HEK293 (cell line): Measurements from ENCODE around the gene ESRRG.
"Not testable (repeated sequence)": the region's sequence is repeated elsewhere in the genome, so short reads cannot be mapped to it uniquely, and the experiment has no call there.

Experiments
- CTCF ChIA-PET: fragments of 350-600 bp; formaldehyde crosslinking; extraction: SDS; loops from one replicate; lab custom pipeline; 2021; ENCODE audit warnings: antibody characterized with exemption; lab: Yijun Ruan, JAX
- POLR2A ChIA-PET: fragments of 300-600 bp; formaldehyde crosslinking; extraction: SDS; loops from one replicate; lab custom pipeline; 2020; ENCODE audit warnings: antibody characterized with exemption, inconsistent platforms; lab: Yijun Ruan, JAX
- H3K27ac ChIP-seq: fragments of 200-500 bp; sonication (Bioruptor generic); 2 replicates; pipeline ENCODE4 v1.5.1; 2014; ENCODE audit warnings: low read depth, low read length, control low read depth, inconsistent platforms; ENCODE audit errors: extremely low read depth
- H3K36me3 ChIP-seq, 2 experiments: fragments of 200-500 bp in 1 of 2; sonication (Bioruptor generic) in 1 of 2; 1 replicate in 1 of 2; 2 replicates in 1 of 2; pipeline ENCODE4 v1.5.1; 2014 to 2017; ENCODE audit warnings: inconsistent platforms in 2 of 2, low read length in 2 of 2; ENCODE audit not compliant: control insufficient read depth in 2 of 2, insufficient read depth in 1 of 2
- H3K4me1 ChIP-seq: fragments of 200-500 bp; sonication (Bioruptor generic); 2 replicates; pipeline ENCODE4 v1.5.1; 2014; ENCODE audit warnings: mild to moderate bottlenecking, low read length, inconsistent platforms; ENCODE audit not compliant: control insufficient read depth, insufficient read depth
- H3K4me3 ChIP-seq: 2 replicates; pipeline ENCODE4 v1.5.1; 2011; ENCODE audit warnings: low read depth, mild to moderate bottlenecking, control low read depth, low read length, moderate library complexity
- H3K9me3 ChIP-seq: fragments of 200-500 bp; sonication (Bioruptor generic); 2 replicates; pipeline ENCODE4 v1.5.1; 2014; ENCODE audit warnings: low read depth, low read length, inconsistent platforms; ENCODE audit not compliant: control insufficient read depth, insufficient read depth
- BCL11A ChIP-seq: fragments of 450-650 bp; formaldehyde crosslinking; IDR thresholded peaks from 2 replicates; pipeline ENCODE4 v1.5.1; 2016; ENCODE audit warnings: low read depth, missing biosample characterization, missing genetic modification characterization
- BCL6B ChIP-seq: fragments of 450-650 bp; formaldehyde crosslinking; IDR thresholded peaks from 2 replicates; pipeline ENCODE4 v1.5.1; 2017; ENCODE audit warnings: missing biosample characterization, missing genetic modification characterization
- KLF1 ChIP-seq: fragments of 450-650 bp; formaldehyde crosslinking; IDR thresholded peaks from 2 replicates; pipeline ENCODE4 v1.5.1; 2016; ENCODE audit warnings: missing biosample characterization, missing genetic modification characterization
- KLF10 ChIP-seq: fragments of 450-650 bp; IDR thresholded peaks from 2 replicates; pipeline ENCODE4 v1.5.1; 2018; ENCODE audit warnings: missing biosample characterization, mild to moderate bottlenecking, missing genetic modification characterization
- ZNF140 ChIP-seq: fragments of 450-650 bp; formaldehyde crosslinking; IDR thresholded peaks from 2 replicates; pipeline ENCODE4 v1.5.1; 2016; ENCODE audit warnings: missing biosample characterization, missing genetic modification characterization
- ZNF155 ChIP-seq: fragments of 450-650 bp; formaldehyde crosslinking; IDR thresholded peaks from 2 replicates; pipeline ENCODE4 v1.5.1; 2016; ENCODE audit warnings: missing biosample characterization, missing genetic modification characterization
- ZNF211 ChIP-seq: fragments of 450-650 bp; formaldehyde crosslinking; IDR thresholded peaks from 2 replicates; pipeline ENCODE4 v1.5.1; 2016; ENCODE audit warnings: low read depth, missing biosample characterization, missing genetic modification characterization
- ZNF426 ChIP-seq: fragments of 450-650 bp; formaldehyde crosslinking; IDR thresholded peaks from 2 replicates; pipeline ENCODE4 v1.5.1; 2017; ENCODE audit warnings: missing biosample characterization, missing genetic modification characterization, mild to moderate bottlenecking, inconsistent platforms, moderate library complexity
- ZNF521 ChIP-seq: fragments of 450-650 bp; formaldehyde crosslinking; IDR thresholded peaks from 2 replicates; pipeline ENCODE4 v1.5.1; 2017; ENCODE audit warnings: missing biosample characterization, mild to moderate bottlenecking, missing genetic modification characterization
- ZNF555 ChIP-seq: fragments of 450-650 bp; formaldehyde crosslinking; conservative IDR thresholded peaks from 2 replicates; pipeline ENCODE4 v1.5.1; 2017; ENCODE audit warnings: missing biosample characterization, mild to moderate bottlenecking, missing genetic modification characterization, inconsistent platforms
- ZNF560 ChIP-seq: fragments of 450-650 bp; formaldehyde crosslinking; IDR thresholded peaks from 2 replicates; pipeline ENCODE4 v1.5.1; 2017; ENCODE audit warnings: missing biosample characterization, missing genetic modification characterization, borderline replicate concordance
- ZNF776 ChIP-seq: fragments of 450-650 bp; formaldehyde crosslinking; IDR thresholded peaks from 2 replicates; pipeline ENCODE4 v1.5.0; 2017; ENCODE audit warnings: missing biosample characterization, missing genetic modification characterization, borderline replicate concordance
- TF ChIP-seq, protein P1 (sequence below): fragments of 450-650 bp; formaldehyde crosslinking; IDR thresholded peaks from 2 replicates; pipeline ENCODE4 v1.5.1; 2016; ENCODE audit warnings: missing biosample characterization, missing genetic modification characterization
- TF ChIP-seq, protein P2 (sequence below): fragments of 450-650 bp; formaldehyde crosslinking; IDR thresholded peaks from 2 replicates; pipeline ENCODE4 v1.5.1; 2017; ENCODE audit warnings: missing biosample characterization, mild to moderate bottlenecking, missing genetic modification characterization, moderate library complexity

ESRRG gene

GRCh38 chr1:216532251-216532798, 190.9 kb downstream of the ESRRG start (continued):
- TF ChIP-seq, protein P1, sequence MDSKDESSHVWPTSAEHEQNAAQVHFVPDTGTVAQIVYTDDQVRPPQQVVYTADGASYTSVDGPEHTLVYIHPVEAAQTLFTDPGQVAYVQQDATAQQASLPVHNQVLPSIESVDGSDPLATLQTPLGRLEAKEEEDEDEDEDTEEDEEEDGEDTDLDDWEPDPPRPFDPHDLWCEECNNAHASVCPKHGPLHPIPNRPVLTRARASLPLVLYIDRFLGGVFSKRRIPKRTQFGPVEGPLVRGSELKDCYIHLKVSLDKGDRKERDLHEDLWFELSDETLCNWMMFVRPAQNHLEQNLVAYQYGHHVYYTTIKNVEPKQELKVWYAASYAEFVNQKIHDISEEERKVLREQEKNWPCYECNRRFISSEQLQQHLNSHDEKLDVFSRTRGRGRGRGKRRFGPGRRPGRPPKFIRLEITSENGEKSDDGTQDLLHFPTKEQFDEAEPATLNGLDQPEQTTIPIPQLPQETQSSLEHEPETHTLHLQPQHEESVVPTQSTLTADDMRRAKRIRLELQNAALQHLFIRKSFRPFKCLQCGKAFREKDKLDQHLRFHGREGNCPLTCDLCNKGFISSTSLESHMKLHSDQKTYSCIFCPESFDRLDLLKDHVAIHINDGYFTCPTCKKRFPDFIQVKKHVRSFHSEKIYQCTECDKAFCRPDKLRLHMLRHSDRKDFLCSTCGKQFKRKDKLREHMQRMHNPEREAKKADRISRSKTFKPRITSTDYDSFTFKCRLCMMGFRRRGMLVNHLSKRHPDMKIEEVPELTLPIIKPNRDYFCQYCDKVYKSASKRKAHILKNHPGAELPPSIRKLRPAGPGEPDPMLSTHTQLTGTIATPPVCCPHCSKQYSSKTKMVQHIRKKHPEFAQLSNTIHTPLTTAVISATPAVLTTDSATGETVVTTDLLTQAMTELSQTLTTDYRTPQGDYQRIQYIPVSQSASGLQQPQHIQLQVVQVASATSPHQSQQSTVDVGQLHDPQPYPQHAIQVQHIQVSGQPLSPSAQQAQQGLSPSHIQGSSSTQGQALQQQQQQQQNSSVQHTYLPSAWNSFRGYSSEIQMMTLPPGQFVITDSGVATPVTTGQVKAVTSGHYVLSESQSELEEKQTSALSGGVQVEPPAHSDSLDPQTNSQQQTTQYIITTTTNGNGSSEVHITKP: no peak
- TF ChIP-seq ZNF140 (no peak), KLF1 (tag by site-specific recombination) (no peak), BCL11A (no peak), ZNF211 (tag by site-specific recombination) (no peak)

- no peaks in the 10 kb centered on the region for H3K36me3 ChIP-seq
- ChIA-PET POLR2A (no interaction called here), CTCF (interaction anchor here (0.6 kb wide), 1 partner anchor 210 kb away, joined by 4 read pairs; no protein-coding TSS in a partner anchor)
- peak overlapping the region; percentile 6; the same call in 1 of the 2 replicates for H3K4me3 ChIP-seq
- no peaks in the 10 kb centered on the region for H3K9me3 ChIP-seq
- no peak overlapping the region for H3K27ac ChIP-seq
- no peaks in the 10 kb centered on the region for H3K4me1 ChIP-seq
- TF ChIP-seq ZNF560 (no peak), ZNF426 (tag by site-specific recombination) (no peak), KLF10 (no peak), ZNF155 (tag by site-specific recombination) (no peak), BCL6B (tag by site-specific recombination) (no peak), ZNF555 (tag by site-specific recombination) (no peak), ZNF521 (tag by site-specific recombination) (no peak), ZNF776 (tag by site-specific recombination) (no peak)
- TF ChIP-seq, protein P2, sequence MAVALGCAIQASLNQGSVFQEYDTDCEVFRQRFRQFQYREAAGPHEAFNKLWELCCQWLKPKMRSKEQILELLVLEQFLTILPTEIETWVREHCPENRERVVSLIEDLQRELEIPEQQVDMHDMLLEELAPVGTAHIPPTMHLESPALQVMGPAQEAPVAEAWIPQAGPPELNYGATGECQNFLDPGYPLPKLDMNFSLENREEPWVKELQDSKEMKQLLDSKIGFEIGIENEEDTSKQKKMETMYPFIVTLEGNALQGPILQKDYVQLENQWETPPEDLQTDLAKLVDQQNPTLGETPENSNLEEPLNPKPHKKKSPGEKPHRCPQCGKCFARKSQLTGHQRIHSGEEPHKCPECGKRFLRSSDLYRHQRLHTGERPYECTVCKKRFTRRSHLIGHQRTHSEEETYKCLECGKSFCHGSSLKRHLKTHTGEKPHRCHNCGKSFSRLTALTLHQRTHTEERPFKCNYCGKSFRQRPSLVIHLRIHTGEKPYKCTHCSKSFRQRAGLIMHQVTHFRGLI (tag by site-specific recombination): no peak
Measured at GRCh38 chr1:216531263-216532239, 191.7 kb downstream of the ESRRG start.

DNA sequence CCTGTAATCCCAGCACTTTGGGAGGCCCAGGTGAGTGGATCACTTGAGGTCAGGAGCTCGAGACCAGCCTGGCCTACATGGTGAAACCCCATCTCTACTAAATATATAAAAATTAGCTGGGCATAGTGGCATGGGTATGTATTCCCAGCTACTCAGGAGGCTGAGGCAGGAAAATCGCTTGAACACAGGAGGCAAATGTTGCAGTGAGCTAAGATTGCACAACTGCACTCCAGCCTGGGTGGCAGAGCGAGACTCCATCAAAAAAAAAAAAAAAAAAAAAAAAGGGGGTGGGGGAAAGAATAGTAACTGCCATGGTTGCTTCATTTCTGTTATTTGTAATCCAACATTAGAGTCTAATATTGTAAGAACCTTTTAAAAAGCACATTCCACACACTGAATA, 193.4 kb downstream of the ESRRG start:
- H3K4me1 ChIP-seq: not testable (repeated sequence)

More for the DNA sequence above, 193.4 kb downstream of the ESRRG start:
- H3K9me3 ChIP-seq, H3K4me3 ChIP-seq, POLR2A ChIA-PET, H3K27ac ChIP-seq, H3K36me3 ChIP-seq: not testable (repeated sequence)
- CTCF ChIA-PET: interaction anchor here (0.6 kb wide), 1 partner anchor 23 kb away, joined by 3 read pairs; no protein-coding TSS in a partner anchor
